Measurements from ENCODE around the gene ITSN1.

- no peak for TF ChIP-seq CTCF (IDR thresholded peaks at IDR 0.05)
- TF ChIP-seq POLR2A (IDR thresholded peaks at IDR 0.05) = no peak
Measured at GRCh38 chr21:33885172-33885514, 242.8 kb downstream of the ITSN1 start.

All from thyroid gland (tissue), 4 donors.